T-helper 17 cell (primary cell): ENCODE data around the gene SYT2. TPM values are rescaled to one million over a fixed set of nuclear protein-coding genes. Genes with fewer than 3 reads are reported as not detected.
"Not testable (repeated sequence)": the region's sequence is repeated elsewhere in the genome, so short reads cannot be mapped to it uniquely, and the experiment has no call there.

Experiments
- ATAC-seq: fragments of 150-1000 bp; cut with Tn5 transposase; 2 replicates; pipeline ENCODE4 v1.10.0; 2021; ENCODE audit warnings: mild to moderate bottlenecking, moderate library complexity
- DNase-seq, 3 donors: peaks; one replicate each; pipeline versions ENCODE4 v3.0.0 to v3.0.0-alpha.2; 2020 to 2021
- H3K9me3 ChIP-seq: one replicate; pipeline ENCODE4 v1.7.0; 2013; ENCODE audit warnings: low read length, mild to moderate bottlenecking; ENCODE audit not compliant: control insufficient read depth, poor library complexity, severe bottlenecking
- H3K27ac Mint-ChIP-seq: one replicate; pipeline ENCODE4 v1.8.0; 2022; ENCODE audit warnings: mild to moderate bottlenecking, moderate library complexity, mixed read lengths
- H3K27me3 Mint-ChIP-seq: one replicate; pipeline ENCODE4 v1.8.0; 2022; ENCODE audit warnings: mixed read lengths
- H3K36me3 Mint-ChIP-seq: one replicate; pipeline ENCODE4 v1.8.0; 2022; ENCODE audit warnings: low read depth, mixed read lengths
- H3K4me1 Mint-ChIP-seq: one replicate; pipeline ENCODE4 v1.8.0; 2022; ENCODE audit warnings: mild to moderate bottlenecking, mixed read lengths
- H3K4me3 Mint-ChIP-seq: one replicate; pipeline ENCODE4 v1.8.0; 2022; ENCODE audit warnings: mild to moderate bottlenecking, moderate library complexity, mixed read lengths
- total RNA-seq, 4 donors: library from RNA in 2 of 4; stranded (reverse) in 2 of 4; gene quantifications; one replicate each; pipeline ENCODE4 v1.2.3 and lab custom pipeline; 2022 to 2026

SYT2 gene
- total RNA-seq, 2 donors from 2014 or later, result not detected

GRCh38 chr1:202723046-202723445, 12.8 kb upstream of the SYT2 start:
- not testable (repeated sequence) for ATAC-seq, H3K4me3 Mint-ChIP-seq, H3K27me3 Mint-ChIP-seq, H3K4me1 Mint-ChIP-seq, H3K27ac Mint-ChIP-seq, DNase-seq, H3K36me3 Mint-ChIP-seq, H3K9me3 ChIP-seq

- peaks cover 29% of the 10 kb centered on the region for H3K27me3 Mint-ChIP-seq
- H3K4me3 Mint-ChIP-seq, result no peak overlapping the region
- H3K27ac Mint-ChIP-seq, result no peak overlapping the region
- peaks cover 2% of the 10 kb centered on the region for H3K4me1 Mint-ChIP-seq
- no peaks in the 10 kb centered on the region for H3K36me3 Mint-ChIP-seq
- no peaks in the 10 kb centered on the region for H3K9me3 ChIP-seq
- DNase-seq, result no peak
- no peak for ATAC-seq
Measured at GRCh38 chr1:202716654-202717053, 6.4 kb upstream of the SYT2 start.

GRCh38 chr1:202714202-202714601, 3.9 kb upstream of the SYT2 start:
- not testable (repeated sequence) for H3K36me3 Mint-ChIP-seq, H3K4me3 Mint-ChIP-seq, H3K9me3 ChIP-seq, ATAC-seq, H3K27ac Mint-ChIP-seq, DNase-seq, H3K4me1 Mint-ChIP-seq
- peaks cover 47% of the 10 kb centered on the region for H3K27me3 Mint-ChIP-seq

- no peaks in the 10 kb centered on the region for H3K9me3 ChIP-seq
- ATAC-seq, result no peak
- Mint-ChIP-seq H3K4me3 (no peak overlapping the region), H3K27ac (no peak overlapping the region), H3K4me1 (no peaks in the 10 kb centered on the region), H3K27me3 (peaks cover 56% of the 10 kb centered on the region), H3K36me3 (peaks cover 6% of the 10 kb centered on the region)
- DNase-seq, result no peak
Measured at GRCh38 chr1:202713110-202713509, 2.9 kb upstream of the SYT2 start.

- no peaks in the 10 kb centered on the region for H3K9me3 ChIP-seq
- Mint-ChIP-seq H3K4me1 (no peaks in the 10 kb centered on the region), H3K27ac (no peak overlapping the region), H3K4me3 (no peak overlapping the region), H3K36me3 (peaks cover 6% of the 10 kb centered on the region), H3K27me3 (peaks cover 59% of the 10 kb centered on the region)
- ATAC-seq, result no peak
- no peak for DNase-seq
Measured at GRCh38 chr1:202711949-202712635, 1.8 kb upstream of the SYT2 start.

- ATAC-seq (no peak), DNase-seq (no peak)
- peaks cover 6% of the 10 kb centered on the region for H3K36me3 Mint-ChIP-seq
- H3K4me1 Mint-ChIP-seq, result no peaks in the 10 kb centered on the region
- no peaks in the 10 kb centered on the region for H3K9me3 ChIP-seq
- H3K27ac Mint-ChIP-seq, result no peak overlapping the region
- H3K27me3 Mint-ChIP-seq, result peaks cover 70% of the 10 kb centered on the region
- peak overlapping the region; percentile 75 for H3K4me3 Mint-ChIP-seq
Measured at GRCh38 chr1:202709276-202710041, 795 bp downstream of the SYT2 start.

GRCh38 chr1:202708456-202709275, 1.6 kb downstream of the SYT2 start:
- Mint-ChIP-seq H3K27me3 (peaks cover 76% of the 10 kb centered on the region), H3K4me3 (peak overlapping the region; percentile 75), H3K36me3 (peaks cover 10% of the 10 kb centered on the region), H3K27ac (no peak overlapping the region), H3K4me1 (no peaks in the 10 kb centered on the region)
- DNase-seq, result no peak
- no peaks in the 10 kb centered on the region for H3K9me3 ChIP-seq
- no peak for ATAC-seq

- Mint-ChIP-seq H3K27me3 (peaks cover 75% of the 10 kb centered on the region), H3K4me3 (no peak overlapping the region), H3K27ac (no peak overlapping the region), H3K4me1 (no peaks in the 10 kb centered on the region), H3K36me3 (peaks cover 12% of the 10 kb centered on the region)
- no peaks in the 10 kb centered on the region for H3K9me3 ChIP-seq
- ATAC-seq (no peak), DNase-seq (no peak)
Measured at GRCh38 chr1:202706851-202707250, 3.4 kb downstream of the SYT2 start.

GRCh38 chr1:202704601-202705000, 5.7 kb downstream of the SYT2 start:
- Mint-ChIP-seq H3K27ac (no peak overlapping the region), H3K4me3 (no peak overlapping the region), H3K4me1 (no peaks in the 10 kb centered on the region), H3K27me3 (peaks cover 60% of the 10 kb centered on the region), H3K36me3 (peaks cover 8% of the 10 kb centered on the region)
- DNase-seq, result no peak
- ATAC-seq, result no peak
- no peaks in the 10 kb centered on the region for H3K9me3 ChIP-seq

GRCh38 chr1:202703191-202703590, 7.1 kb downstream of the SYT2 start:
- H3K27ac Mint-ChIP-seq, result no peak overlapping the region
- H3K4me3 Mint-ChIP-seq, result no peak overlapping the region
- peaks cover 53% of the 10 kb centered on the region for H3K27me3 Mint-ChIP-seq
- peaks cover 6% of the 10 kb centered on the region for H3K36me3 Mint-ChIP-seq
- no peaks in the 10 kb centered on the region for H3K9me3 ChIP-seq
- H3K4me1 Mint-ChIP-seq, result peaks cover 5% of the 10 kb centered on the region
- ATAC-seq (no peak), DNase-seq (no peak)

GRCh38 chr1:202702088-202702487, 8.2 kb downstream of the SYT2 start:
- peaks cover 6% of the 10 kb centered on the region for H3K4me1 Mint-ChIP-seq
- peaks cover 6% of the 10 kb centered on the region for H3K36me3 Mint-ChIP-seq
- peaks cover 49% of the 10 kb centered on the region for H3K27me3 Mint-ChIP-seq
- H3K4me3 Mint-ChIP-seq, result no peak overlapping the region
- DNase-seq (no peak), ATAC-seq (no peak)
- H3K9me3 ChIP-seq, result no peaks in the 10 kb centered on the region
- no peak overlapping the region for H3K27ac Mint-ChIP-seq

GRCh38 chr1:202701200-202701599, 9.1 kb downstream of the SYT2 start:
- H3K36me3 Mint-ChIP-seq, result peaks cover 6% of the 10 kb centered on the region
- no peak overlapping the region for H3K4me3 Mint-ChIP-seq
- no peak overlapping the region for H3K27ac Mint-ChIP-seq
- H3K4me1 Mint-ChIP-seq, result peaks cover 6% of the 10 kb centered on the region
- DNase-seq (no peak), ATAC-seq (no peak)
- H3K27me3 Mint-ChIP-seq, result peaks cover 48% of the 10 kb centered on the region
- H3K9me3 ChIP-seq, result no peaks in the 10 kb centered on the region

- H3K36me3 Mint-ChIP-seq, result peaks cover 6% of the 10 kb centered on the region
- H3K9me3 ChIP-seq, result no peaks in the 10 kb centered on the region
- peaks cover 6% of the 10 kb centered on the region for H3K4me1 Mint-ChIP-seq
- DNase-seq (no peak), ATAC-seq (no peak)
- no peak overlapping the region for H3K27ac Mint-ChIP-seq
- H3K4me3 Mint-ChIP-seq, result no peak overlapping the region
- peaks cover 48% of the 10 kb centered on the region for H3K27me3 Mint-ChIP-seq
Measured at GRCh38 chr1:202700061-202700460, 10.2 kb downstream of the SYT2 start.
